ENCODE data around the gene AKNA.

AKNA gene

GRCh38 chr9:114394523-114395333, 6.9 kb upstream of the AKNA start:
- DNase-seq: no peak

GRCh38 chr9:114392749-114393112, 4.9 kb upstream of the AKNA start:
- DNase-seq: no peak

- no peak for DNase-seq
Measured at GRCh38 chr9:114390952-114391351, 3.2 kb upstream of the AKNA start.

GRCh38 chr9:114389612-114390368, 2.0 kb upstream of the AKNA start:
- no peak for DNase-seq

- DNase-seq: no peak
Measured at GRCh38 chr9:114388764-114389375, 1.1 kb upstream of the AKNA start.

GRCh38 chr9:114388357-114388682, 538 bp upstream of the AKNA start:
- no peak for DNase-seq

GRCh38 chr9:114386886-114387679, 699 bp downstream of the AKNA start:
- DNase-seq: no peak

- no peak for DNase-seq
Measured at GRCh38 chr9:114386361-114386885, 1.4 kb downstream of the AKNA start.

- peak; percentile 56 for DNase-seq
Measured at GRCh38 chr9:114385397-114386181, 2.2 kb downstream of the AKNA start.

GRCh38 chr9:114384836-114385396, 2.9 kb downstream of the AKNA start:
- DNase-seq: no peak

- no peak for DNase-seq
Measured at GRCh38 chr9:114384341-114384740, 3.4 kb downstream of the AKNA start.

- no peak for DNase-seq
Measured at GRCh38 chr9:114383521-114384231, 4.1 kb downstream of the AKNA start.

- DNase-seq: no peak
Measured at GRCh38 chr9:114382699-114383520, 4.9 kb downstream of the AKNA start.

- no peak for DNase-seq
Measured at GRCh38 chr9:114378883-114379282, 8.9 kb downstream of the AKNA start.

- no peak for DNase-seq
Measured at GRCh38 chr9:114378016-114378415, 9.8 kb downstream of the AKNA start.

- no peak for DNase-seq
Measured at GRCh38 chr9:114376586-114377445, 11.0 kb downstream of the AKNA start.

GRCh38 chr9:114375386-114376175, 12.2 kb downstream of the AKNA start:
- DNase-seq: no peak

GRCh38 chr9:114374936-114375335, 12.8 kb downstream of the AKNA start:
- no peak for DNase-seq
